SHP77 (cell line): ENCODE results near the gene SLIT1.
A peak's percentile ranks its signal among the peaks of the same experiment; 100 is the strongest.
"Not testable (repeated sequence)": the region's sequence is repeated elsewhere in the genome, so short reads cannot be mapped to it uniquely, and the experiment has no call there.

Experiments
- DNase-seq, 2 experiments: peaks; one replicate each; lab custom pipeline; 2025; lab: John Stamatoyannopoulos, UW

Gene SLIT1

DNA sequence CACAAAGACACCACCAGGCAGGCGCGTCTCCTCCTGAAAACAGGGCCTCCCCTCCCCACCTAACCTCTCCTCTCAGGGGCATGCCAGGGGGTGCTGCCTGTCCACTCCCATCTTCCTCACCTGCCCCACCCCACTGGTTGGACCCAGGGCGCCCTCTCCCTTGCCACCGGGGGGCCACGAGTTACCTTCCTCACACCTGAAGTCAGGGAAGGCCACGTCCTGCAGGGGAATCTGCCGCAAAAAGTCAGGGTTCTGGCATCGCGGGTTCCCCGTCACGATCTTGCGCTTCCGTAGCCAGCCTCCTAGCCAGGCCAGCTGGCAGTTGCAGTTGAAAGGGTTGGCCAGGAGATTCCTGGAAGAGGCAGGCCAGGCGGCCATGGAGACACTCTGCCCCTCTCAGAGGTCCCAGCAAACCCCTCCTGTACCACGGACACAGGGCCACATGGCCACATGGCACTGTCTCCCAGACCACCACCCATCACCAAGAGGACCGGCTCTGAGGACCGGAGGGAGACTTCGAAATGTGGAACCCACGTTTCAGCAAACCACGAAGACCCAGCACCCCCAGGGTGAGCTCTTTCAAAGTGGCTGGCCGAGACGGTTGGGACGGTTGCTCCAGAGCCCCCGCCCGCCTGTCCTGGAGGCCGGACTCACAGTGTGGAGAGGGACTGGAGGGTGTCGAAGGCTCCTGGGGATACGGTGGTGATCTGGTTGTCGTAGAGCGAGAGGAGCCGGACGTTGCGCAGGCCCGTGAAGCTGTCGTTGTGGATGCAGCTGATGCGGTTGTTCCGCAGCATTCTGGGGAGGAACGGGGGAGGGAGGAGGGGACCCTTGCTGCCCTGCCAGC is 142.8 kb downstream of the SLIT1 start:
- DNase-seq = no peak

DNA sequence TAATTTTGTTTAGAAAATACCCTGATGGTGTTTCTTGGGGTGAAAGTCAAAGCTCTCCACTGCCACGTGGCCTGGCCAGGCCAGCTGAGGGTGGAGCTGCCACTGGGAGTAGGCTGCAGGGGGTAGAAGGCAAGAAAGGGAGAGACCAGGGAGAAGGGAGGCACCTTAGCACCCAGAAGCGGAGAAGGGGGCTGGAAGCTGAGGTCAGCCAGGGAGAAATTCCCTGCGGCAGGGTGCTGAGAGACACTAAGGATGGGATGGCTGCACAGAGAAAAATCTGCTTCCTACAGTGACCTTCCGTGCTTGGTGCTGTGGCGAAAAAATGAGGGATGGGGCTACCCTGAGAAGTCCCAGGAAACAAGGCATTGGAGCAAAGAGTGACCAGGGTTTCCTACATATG is 143.7 kb downstream of the SLIT1 start:
- no peak for DNase-seq

DNA sequence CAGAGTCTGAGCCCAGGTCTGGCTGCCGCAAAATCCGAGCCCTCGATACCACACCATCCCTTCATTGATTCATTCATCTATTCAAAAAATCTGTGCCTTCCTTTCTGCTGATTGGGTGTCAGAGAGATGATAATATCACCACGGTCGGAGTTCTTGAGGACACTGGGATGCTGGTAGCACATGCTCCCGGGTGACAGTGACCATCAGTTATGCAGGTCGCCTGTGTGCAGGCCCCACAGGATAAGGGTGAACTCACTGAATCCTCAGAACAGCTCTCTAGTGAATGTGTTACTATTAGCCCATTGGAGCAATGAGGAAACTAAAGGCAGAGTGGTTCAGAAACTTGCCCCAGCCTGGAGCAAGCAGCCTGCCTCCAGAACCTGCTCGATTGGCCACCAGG is 145.1 kb downstream of the SLIT1 start:
- no peak for DNase-seq

DNA sequence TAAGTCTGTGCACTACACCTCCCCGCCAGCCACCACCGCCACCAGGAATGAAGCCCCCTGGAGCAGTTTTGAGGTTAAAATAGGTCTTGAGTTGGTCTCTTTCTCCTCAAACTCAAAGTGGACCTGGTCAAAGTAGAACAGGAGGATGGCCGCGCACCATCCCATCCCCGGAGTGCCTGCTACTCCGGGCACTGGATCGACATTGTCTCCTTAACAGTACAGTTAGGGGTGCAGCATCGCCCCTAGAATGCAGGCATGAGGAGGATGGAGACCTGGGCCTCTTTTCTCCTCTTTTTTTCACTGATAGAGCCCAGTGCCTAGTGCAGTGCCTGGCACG is 145.5 kb downstream of the SLIT1 start:
- no peak for DNase-seq

DNA sequence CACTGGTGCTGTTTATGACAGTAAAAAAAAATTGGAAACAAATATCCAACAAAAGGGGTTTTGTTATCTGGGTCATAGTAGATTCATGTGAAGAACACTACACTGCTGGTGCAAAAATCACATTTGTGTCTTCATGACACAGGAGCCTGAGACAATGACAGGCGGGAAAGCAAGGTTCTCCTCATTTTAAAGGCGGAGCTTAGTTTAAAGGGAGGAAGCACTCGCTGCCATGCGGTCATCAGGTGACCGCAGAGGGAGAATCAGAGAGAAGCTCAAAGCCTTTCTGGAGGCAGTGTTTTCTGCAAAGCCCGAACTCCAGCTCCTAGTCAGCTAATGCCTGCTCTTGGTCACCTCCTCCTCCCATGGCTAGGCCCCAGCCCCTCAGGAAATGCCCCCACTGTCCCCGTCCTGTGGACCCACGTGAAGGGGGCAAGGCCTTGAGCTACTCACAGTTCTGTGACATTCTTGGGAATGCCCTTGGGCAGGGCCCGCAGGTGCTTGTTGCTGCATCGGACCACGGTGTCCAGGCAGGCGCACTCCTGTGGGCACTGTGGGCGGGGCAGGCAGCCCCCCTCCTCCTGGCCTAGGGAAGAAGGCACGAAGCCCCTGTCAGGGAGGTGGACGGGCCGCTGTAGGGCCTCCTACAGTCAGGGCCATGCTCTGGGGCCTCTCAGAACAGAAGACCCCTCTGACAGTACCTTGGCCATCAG is 146.1 kb downstream of the SLIT1 start:
- DNase-seq = no peak

DNA sequence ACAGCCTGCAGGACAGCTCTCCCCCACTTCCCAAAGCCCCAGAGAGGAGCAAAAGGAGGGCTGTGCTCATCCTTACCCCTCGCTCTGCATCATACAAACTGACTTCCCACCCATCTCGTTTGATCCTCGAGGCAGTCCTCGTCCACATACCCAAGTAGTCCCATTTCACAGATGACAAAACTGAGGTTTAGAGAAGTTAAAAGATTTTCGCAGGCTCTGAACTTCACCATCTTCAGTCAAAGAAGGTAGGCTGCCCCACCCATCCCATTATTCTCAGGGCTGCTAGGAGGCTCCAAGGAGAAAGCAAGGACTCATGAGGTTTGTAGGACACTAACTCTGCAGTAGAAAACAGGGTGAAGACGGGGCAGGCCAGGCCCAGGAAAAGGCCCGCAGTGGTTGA is 147.1 kb downstream of the SLIT1 start:
- no peak for DNase-seq

DNA sequence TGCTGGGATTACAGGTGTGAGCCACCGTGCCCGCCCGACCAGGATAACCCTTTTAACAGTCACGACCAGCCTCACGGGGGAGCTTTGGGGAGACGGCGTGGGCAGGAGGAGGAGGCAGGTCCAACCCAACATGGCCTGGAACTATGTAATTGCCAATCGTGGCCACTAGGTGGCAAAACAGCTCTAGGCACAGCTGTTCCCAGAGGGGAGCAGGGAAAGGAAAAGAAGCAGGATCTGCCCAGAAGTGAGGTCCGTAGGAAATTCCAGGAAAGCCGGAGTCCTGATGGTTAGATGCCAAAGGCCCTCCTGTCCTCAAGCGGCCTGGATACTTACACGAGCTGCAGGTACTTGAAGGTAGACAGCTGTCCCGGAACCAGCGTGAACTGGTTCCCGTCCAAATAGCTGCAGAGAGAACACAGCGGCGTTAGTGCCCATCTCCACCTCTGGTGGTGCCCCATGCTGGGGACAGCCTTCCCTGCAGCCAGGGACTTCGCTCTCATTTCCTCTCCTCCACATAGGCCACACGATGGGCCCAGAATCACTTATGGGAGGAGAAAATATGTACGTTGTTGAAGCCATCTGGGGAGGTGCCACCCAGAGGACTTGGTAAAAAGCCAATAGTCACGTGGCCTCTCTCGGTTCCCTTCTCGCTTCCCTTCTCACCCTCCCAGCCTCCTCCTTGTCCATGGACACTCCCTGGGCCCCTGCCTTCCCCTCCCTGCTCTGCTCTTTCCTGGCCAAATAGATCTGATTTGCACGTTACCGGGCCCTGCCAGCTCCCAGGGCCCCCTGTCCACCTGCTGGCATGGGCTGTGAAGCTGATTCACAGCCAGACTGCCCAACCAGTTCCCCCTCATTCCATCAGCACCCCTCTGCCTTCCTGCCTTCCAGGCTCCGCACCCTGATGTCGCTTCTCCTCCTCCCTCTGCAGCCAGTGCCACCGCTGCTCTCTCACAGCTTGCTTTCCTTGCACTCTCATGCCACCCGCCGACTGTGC is 148.1 kb downstream of the SLIT1 start:
- peak; percentile 77 to 87 for DNase-seq

DNA sequence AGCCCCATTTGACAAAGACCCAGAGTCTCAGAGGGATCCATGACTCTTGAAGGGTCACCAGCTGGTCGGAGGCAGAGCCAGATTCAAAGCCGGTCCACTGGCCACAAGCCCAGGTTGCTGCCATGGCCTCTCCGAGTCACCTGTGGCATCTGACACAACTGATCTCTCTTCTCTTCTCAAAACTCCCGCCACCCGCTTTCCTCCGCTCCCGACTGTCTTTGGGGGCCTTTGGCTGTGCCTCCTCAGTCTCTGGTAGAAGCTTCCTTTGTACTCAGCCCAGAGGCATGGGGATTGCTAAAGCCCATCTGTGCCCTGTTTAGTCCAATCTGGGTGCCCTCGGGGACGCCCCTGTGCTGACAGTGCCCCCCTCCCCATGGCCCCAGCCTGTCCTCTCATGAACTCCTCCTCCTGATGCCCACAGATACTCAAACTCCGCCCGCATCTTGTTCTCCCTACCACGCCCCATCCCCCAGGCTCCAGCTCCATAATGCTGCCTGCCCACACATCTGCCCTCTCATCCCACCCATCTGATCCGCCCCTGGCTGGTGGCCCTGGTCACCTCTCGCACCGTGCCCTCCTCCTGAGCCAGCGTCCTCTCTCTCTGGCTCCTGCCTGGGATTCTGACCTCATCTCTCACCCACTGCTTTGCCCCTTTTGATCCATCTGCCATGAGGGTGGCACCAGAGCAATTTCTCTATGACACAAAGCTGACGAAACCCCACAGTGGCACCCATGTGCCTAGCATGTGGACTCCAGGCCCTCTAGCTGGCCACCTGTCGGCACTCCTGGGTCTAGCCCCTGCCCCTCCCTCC is 150.6 kb downstream of the SLIT1 start:
- no peak for DNase-seq

DNA sequence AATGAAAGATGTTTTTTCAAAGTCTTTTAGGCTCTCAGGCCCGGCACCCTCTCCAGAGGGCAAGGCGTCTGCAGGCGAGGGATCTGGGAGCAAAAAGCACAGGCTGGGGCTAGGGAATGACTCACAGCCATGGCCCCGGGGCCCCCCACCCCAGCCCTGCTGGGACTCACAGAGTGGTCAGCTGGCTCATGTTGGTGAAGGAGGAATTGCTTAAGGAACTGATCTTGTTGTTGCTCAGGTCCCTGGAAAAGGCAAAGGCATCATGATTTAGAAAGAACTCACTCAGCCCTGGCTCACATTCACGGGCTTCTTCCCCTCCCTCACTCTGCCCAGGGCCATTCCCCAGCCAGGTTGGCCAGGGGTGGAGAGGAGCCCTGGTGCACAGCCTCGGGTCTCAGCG is 151.5 kb downstream of the SLIT1 start:
- no peak for DNase-seq

DNA sequence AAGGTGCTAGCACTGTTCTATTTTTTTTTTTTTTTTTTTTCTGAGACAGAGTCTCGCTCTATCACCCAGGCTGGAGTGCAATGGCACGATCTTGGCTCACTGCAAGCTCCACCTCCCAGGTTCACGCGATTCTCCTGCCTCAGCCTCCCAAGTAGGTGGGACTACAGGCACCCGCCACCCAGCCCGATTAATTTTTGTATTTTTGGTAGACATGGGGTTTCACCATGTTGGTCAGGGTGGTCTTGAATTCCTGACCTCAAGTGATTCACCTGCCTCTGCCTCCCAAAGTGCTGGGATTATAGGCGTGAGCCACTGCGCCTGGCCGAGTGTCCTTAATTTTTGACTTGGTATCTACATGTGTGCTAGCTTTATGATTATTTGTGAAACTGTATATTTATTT is 151.9 kb downstream of the SLIT1 start:
- not testable (repeated sequence) for DNase-seq

DNA sequence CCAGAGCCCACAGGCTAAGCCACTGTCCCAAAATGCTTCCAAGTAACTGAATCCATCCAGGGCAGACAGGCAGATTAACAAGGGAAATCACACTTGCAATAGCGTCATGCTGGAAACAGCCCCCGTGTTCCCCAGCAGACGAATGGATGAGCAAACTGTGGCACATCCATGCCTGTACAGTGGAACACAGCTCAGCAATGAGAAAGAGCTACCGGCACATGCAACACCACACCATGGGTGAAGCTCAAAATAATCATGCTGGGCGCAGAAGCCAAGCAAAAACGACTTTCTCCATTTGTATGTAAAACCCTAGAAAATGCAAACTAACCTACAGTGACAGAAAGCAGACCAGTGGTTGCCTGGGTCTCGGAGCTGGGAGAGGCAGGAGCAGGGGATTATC is 153.1 kb downstream of the SLIT1 start:
- no peak for DNase-seq

DNA sequence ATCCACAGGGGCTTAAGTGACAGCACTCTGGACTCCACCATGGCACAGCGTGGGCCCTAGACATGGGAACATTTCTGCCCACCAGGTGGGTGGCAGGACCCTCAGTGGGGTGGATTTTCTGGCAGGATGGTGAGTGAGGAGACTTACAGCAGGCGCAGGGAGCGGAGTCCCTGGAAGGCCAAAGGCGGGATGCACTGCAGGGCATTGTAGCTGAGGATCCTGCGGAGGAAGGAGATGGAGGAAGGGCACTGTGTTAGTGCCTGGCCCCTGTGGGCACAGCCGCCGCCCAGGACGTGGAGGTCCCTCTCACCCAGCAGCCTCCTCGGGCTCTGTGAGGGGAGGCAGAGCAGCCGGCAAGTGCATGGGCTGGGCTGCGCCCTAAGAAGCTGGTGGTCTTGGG is 154.3 kb downstream of the SLIT1 start:
- DNase-seq = no peak

DNA sequence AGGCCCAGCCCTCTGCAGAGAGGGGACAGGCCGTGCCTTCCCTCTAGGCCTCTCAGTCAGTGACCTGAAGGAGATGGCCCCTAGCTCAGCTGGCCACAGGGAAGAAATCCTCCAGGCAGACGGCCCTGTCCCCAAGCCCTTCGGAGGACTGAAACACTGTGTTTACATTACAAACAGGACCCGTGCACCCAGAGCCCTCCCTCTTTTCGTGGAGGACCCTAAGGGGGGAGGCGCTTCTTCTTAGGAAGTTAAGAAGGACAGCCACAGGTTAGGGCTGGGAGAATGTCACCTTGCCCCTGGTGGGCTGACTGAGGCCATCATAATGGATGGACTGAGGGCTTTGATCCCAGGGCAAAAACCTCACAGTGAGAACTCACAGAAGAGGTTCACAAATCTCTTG is 154.9 kb downstream of the SLIT1 start:
- DNase-seq = no peak

DNA sequence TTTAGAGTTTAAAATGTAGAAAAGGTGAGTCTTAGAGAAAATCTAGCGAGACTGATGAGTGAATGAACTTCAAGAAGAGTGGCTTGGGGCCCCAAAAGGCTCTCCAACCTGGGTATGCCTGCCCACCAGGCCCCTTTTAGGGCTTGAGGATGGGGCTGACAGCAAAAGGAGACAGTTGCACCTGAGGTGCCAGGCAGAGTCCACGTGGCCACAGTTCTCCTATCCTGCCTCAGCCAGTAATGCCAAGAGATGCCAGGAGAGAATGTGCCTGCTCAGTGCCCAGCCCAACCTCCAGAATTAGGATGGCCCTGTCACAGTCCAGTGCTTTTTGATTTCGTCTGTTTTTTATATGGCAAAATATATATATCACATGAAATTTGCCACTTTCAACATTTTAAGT is 156.5 kb downstream of the SLIT1 start:
- DNase-seq = no peak

DNA sequence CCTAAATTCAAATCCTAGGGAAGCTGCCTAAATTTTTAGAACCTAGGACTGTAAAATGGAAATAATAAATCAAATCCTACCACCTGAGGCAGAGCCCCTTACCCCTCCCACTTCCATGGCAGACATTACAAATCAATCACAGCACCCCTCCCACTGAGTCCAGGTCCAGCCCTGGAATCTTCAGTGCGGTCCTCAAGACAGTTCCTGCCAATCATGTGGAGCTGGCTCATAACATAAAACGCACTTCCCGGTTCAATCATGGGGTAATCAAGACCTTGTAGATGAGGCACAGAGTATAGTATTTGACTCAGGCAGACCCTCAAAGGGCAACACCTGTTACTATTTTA is 157.0 kb downstream of the SLIT1 start:
- DNase-seq = no peak

DNA sequence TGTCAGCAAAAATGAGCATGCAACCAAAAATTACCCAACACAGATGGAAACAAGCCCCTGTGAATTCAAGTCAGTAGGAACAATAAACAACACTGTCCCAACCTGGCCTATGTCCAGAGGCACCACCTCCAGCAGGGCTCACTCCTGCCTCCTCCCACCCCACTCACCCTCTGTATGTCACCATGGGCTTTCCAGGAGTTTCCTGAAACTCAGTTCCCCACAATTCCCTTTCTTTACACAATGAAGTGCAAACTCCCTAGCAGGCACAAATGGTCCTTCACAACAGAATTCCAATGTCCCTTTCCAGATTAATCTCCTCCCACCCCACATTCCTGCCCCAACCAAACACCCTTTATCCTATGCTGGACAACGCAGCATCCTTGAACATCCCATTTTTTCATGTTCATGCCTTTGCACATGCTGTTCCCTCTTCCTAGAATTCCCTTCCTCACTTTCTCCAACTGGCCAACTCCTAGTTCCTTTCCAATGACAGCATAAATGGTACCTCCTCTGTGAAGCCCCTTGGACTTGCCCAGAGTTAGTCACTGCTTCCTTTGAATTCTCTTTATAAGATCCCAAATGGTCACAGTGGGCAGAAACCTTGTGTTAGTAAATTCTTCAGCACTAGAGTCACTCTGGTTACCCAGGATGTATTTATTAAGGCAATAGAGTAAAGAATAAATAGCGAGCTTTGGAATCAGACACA is 157.5 kb downstream of the SLIT1 start:
- DNase-seq = no peak

DNA sequence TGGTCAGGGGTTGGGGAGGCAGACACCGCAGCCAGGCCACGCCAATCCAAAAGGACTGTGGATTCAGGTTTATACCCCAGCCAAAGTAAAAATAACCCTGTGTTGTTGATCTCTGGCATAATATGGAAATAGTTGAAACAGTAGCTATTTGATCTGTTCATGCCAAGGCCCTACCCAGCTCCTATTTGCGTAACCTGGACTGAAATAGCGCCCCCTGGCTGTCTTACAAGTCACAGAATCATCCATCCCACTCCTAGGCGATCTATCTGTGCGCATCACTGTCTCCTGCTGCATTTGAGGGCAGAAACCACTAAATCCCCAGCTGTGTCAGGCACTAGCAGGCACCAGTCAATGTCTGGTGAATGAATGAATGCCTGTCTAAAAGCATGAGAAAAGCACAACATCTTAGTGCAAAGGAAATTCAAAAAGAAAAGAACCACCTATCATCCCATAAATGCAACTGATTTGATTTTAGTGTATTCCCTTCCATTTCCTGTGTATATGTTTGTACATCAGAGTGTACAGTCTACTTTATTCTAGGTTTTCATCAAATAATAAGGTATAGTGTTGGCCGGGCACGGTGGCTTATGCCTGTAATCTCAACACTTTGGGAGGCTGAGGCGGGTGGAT is 160.0 kb downstream of the SLIT1 start:
- DNase-seq = peak; percentile 27 to 43

DNA sequence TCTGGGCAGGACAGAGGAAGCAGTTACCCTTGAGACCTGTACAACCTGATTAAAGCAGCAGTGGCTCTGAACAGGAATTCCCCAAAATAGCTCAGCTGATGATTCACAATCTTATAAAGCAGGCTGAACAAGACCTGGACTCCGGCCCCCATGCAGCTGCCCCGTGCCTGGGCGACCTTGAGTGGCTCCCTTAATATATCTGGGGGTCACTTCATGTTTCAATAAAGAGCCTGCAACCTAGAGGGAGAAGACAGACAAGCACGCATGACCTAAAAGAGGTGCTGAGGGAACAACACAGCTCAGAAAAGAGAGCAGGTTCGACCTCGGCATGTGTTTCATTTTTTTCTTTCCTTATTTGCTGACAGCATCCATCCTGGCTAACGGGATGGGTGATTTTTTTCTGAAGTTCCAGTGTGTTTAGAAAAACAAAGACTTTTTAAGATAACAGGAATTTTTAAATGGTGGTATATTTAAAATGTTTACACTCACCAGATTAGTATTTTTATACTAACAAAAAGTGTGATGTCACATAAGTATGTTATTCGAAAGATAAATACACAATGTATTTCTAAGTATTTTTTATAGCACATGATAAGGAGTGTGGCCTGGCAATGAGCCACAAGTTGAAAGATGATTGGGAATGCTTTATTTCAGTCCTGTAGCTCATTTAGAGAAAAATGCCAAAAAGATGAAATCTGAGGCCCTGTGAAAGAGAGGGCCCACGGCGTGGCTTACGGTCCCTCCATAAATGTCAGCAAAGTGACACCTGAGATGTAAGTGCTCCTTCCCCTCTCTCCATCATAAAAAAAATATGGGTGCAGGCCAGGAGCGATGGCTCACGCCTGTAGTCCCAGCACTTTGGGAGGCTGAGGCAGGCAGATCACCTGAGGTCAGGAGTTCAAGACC is 161.3 kb downstream of the SLIT1 start:
- DNase-seq = no peak

DNA sequence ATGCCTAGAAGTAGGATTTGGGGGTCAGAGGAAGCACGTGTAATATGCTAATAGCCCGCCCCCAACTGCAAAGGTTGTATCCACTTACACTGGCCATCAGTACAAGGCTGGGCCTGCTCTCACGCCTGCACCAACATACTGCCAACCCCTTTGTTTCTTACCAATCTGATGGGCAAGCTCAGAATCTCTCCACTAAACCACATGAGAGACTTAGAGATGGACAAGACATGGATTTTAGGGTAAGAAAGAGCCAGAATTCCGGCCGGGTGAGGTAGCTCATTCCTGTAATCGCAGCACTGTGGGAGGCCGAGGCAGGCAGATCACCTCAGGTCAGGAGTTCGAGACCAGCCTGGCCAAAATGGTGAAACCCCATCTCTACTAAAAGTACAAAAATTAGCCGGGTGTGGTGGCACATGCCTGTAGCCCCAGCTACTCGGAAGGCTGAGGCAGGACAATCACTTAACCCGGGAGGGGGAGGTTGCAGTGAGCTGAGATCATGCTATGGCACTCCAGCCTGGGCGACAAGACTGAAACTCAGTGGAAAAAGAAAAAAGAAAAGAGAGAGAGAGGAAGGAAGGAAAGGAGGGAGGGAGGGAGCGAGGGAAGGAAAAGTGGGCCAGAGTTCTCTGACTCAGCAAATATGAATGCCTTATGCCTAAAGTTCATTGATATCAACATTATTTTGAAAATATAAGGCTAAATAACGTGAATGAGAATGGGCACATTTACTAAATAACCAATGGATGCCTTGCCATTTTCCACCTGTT is 162.2 kb downstream of the SLIT1 start:
- no peak for DNase-seq
